Memory B cell (primary cell): ENCODE data around the gene TNS1.

Source experiments
- ATAC-seq: fragments of 150-1000 bp; cut with Tn5 transposase; 2 replicates; pipeline ENCODE4 v1.10.0; 2021; ENCODE audit warnings: low read depth, mild to moderate bottlenecking, moderate library complexity
- DNase-seq, 2 donors: peaks; one replicate each; pipeline ENCODE4 v3.0.0; 2022; ENCODE audit warnings: low spot score in 2 of 2
- H3K27ac Mint-ChIP-seq: one replicate; pipeline ENCODE4 v1.8.0; 2022; ENCODE audit warnings: mild to moderate bottlenecking, moderate library complexity, mixed read lengths
- H3K27me3 Mint-ChIP-seq: one replicate; pipeline ENCODE4 v1.8.0; 2022; ENCODE audit warnings: mixed read lengths
- H3K36me3 Mint-ChIP-seq: one replicate; pipeline ENCODE4 v1.8.0; 2022; ENCODE audit warnings: mild to moderate bottlenecking, mixed read lengths
- H3K4me1 Mint-ChIP-seq: one replicate; pipeline ENCODE4 v1.8.0; 2022; ENCODE audit warnings: mixed read lengths
- H3K4me3 Mint-ChIP-seq: one replicate; pipeline ENCODE4 v1.8.0; 2022; ENCODE audit warnings: mild to moderate bottlenecking, moderate library complexity, mixed read lengths
- H3K9me3 Mint-ChIP-seq: one replicate; pipeline ENCODE4 v1.8.0; 2022; ENCODE audit warnings: mixed read lengths

Gene TNS1

GRCh38 chr2:217933617-217933993, 69.2 kb downstream of the TNS1 start:
- DNase-seq, result no peak
- Mint-ChIP-seq H3K4me1 (no peaks in the 10 kb centered on the region), H3K27me3 (peaks cover 11% of the 10 kb centered on the region), H3K36me3 (no peaks in the 10 kb centered on the region), H3K9me3 (no peaks in the 10 kb centered on the region), H3K4me3 (no peak overlapping the region), H3K27ac (no peak overlapping the region)
- ATAC-seq, result no peak

- ATAC-seq (no peak), DNase-seq (no peak)
- peaks cover 11% of the 10 kb centered on the region for H3K27me3 Mint-ChIP-seq
- H3K27ac Mint-ChIP-seq, result no peak overlapping the region
- no peaks in the 10 kb centered on the region for H3K4me1 Mint-ChIP-seq
- H3K9me3 Mint-ChIP-seq, result no peaks in the 10 kb centered on the region
- H3K4me3 Mint-ChIP-seq, result no peak overlapping the region
- no peaks in the 10 kb centered on the region for H3K36me3 Mint-ChIP-seq
These were observed 69.8 kb downstream of the TNS1 start for GRCh38 chr2:217932803-217933616.

GRCh38 chr2:217931846-217932560, 70.8 kb downstream of the TNS1 start:
- Mint-ChIP-seq H3K27me3 (peaks cover 11% of the 10 kb centered on the region), H3K4me3 (no peak overlapping the region), H3K36me3 (no peaks in the 10 kb centered on the region), H3K4me1 (no peaks in the 10 kb centered on the region), H3K27ac (no peak overlapping the region), H3K9me3 (no peaks in the 10 kb centered on the region)
- ATAC-seq (no peak), DNase-seq (no peak)

GRCh38 chr2:217930761-217931563, 71.8 kb downstream of the TNS1 start:
- no peak for DNase-seq
- no peak overlapping the region for H3K27ac Mint-ChIP-seq
- peaks cover 9% of the 10 kb centered on the region for H3K27me3 Mint-ChIP-seq
- H3K4me3 Mint-ChIP-seq, result no peak overlapping the region
- no peak for ATAC-seq
- H3K36me3 Mint-ChIP-seq, result no peaks in the 10 kb centered on the region
- H3K9me3 Mint-ChIP-seq, result no peaks in the 10 kb centered on the region
- no peaks in the 10 kb centered on the region for H3K4me1 Mint-ChIP-seq

GRCh38 chr2:217929757-217930707, 72.8 kb downstream of the TNS1 start:
- no peak for ATAC-seq
- peaks cover 7% of the 10 kb centered on the region for H3K27me3 Mint-ChIP-seq
- H3K27ac Mint-ChIP-seq, result no peak overlapping the region

GRCh38 chr2:217929272-217929671, 73.5 kb downstream of the TNS1 start:
- no peak overlapping the region for H3K27ac Mint-ChIP-seq
- no peaks in the 10 kb centered on the region for H3K4me1 Mint-ChIP-seq
- DNase-seq (no peak), ATAC-seq (no peak)
- no peaks in the 10 kb centered on the region for H3K9me3 Mint-ChIP-seq
- H3K4me3 Mint-ChIP-seq, result no peak overlapping the region
- peaks cover 7% of the 10 kb centered on the region for H3K27me3 Mint-ChIP-seq
- no peaks in the 10 kb centered on the region for H3K36me3 Mint-ChIP-seq

More at GRCh38 chr2:217929757-217930707, 72.8 kb downstream of the TNS1 start:
- no peaks in the 10 kb centered on the region for H3K9me3 Mint-ChIP-seq
- DNase-seq, result no peak
- no peaks in the 10 kb centered on the region for H3K4me1 Mint-ChIP-seq
- H3K4me3 Mint-ChIP-seq, result no peak overlapping the region
- no peaks in the 10 kb centered on the region for H3K36me3 Mint-ChIP-seq

GRCh38 chr2:217928324-217929181, 74.2 kb downstream of the TNS1 start:
- DNase-seq (no peak), ATAC-seq (no peak)
- H3K27me3 Mint-ChIP-seq, result peaks cover 9% of the 10 kb centered on the region
- no peaks in the 10 kb centered on the region for H3K9me3 Mint-ChIP-seq
- H3K27ac Mint-ChIP-seq, result no peak overlapping the region
- H3K36me3 Mint-ChIP-seq, result no peaks in the 10 kb centered on the region
- H3K4me3 Mint-ChIP-seq, result no peak overlapping the region
- H3K4me1 Mint-ChIP-seq, result no peaks in the 10 kb centered on the region

GRCh38 chr2:217927601-217928323, 75.0 kb downstream of the TNS1 start:
- DNase-seq (no peak), ATAC-seq (no peak)
- H3K4me1 Mint-ChIP-seq, result no peaks in the 10 kb centered on the region
- H3K9me3 Mint-ChIP-seq, result no peaks in the 10 kb centered on the region
- no peaks in the 10 kb centered on the region for H3K36me3 Mint-ChIP-seq
- no peak overlapping the region for H3K4me3 Mint-ChIP-seq
- peaks cover 6% of the 10 kb centered on the region for H3K27me3 Mint-ChIP-seq
- H3K27ac Mint-ChIP-seq, result no peak overlapping the region

- ATAC-seq (no peak), DNase-seq (no peak)
- Mint-ChIP-seq H3K27me3 (peaks cover 6% of the 10 kb centered on the region), H3K4me1 (no peaks in the 10 kb centered on the region), H3K9me3 (no peaks in the 10 kb centered on the region), H3K36me3 (no peaks in the 10 kb centered on the region), H3K27ac (no peak overlapping the region), H3K4me3 (no peak overlapping the region)
These were observed 76.0 kb downstream of the TNS1 start for GRCh38 chr2:217926801-217927200.

GRCh38 chr2:217924346-217924901, 78.4 kb downstream of the TNS1 start:
- Mint-ChIP-seq H3K27ac (no peak overlapping the region), H3K36me3 (no peaks in the 10 kb centered on the region), H3K27me3 (peaks cover 5% of the 10 kb centered on the region), H3K9me3 (no peaks in the 10 kb centered on the region), H3K4me3 (no peak overlapping the region), H3K4me1 (no peaks in the 10 kb centered on the region)
- ATAC-seq (no peak), DNase-seq (no peak)

- Mint-ChIP-seq H3K9me3 (no peaks in the 10 kb centered on the region), H3K27ac (no peak overlapping the region), H3K4me1 (no peaks in the 10 kb centered on the region), H3K27me3 (peaks cover 7% of the 10 kb centered on the region), H3K36me3 (no peaks in the 10 kb centered on the region), H3K4me3 (no peak overlapping the region)
- no peak for ATAC-seq
- no peak for DNase-seq
These were observed 79.6 kb downstream of the TNS1 start for GRCh38 chr2:217923007-217923686.
